DMS153 treated with DMSO at 0.1 percent for 48 hours (cell line): ENCODE results near the gene MECP2.
A peak's percentile ranks its signal among the peaks of the same experiment; 100 is the strongest.
"Not testable (repeated sequence)": the region's sequence is repeated elsewhere in the genome, so short reads cannot be mapped to it uniquely, and the experiment has no call there.

Source experiments
- DNase-seq: peaks from one replicate; lab custom pipeline; 2025; ENCODE audit not compliant: unreplicated experiment; lab: John Stamatoyannopoulos, UW

MECP2 gene

GRCh38 chrX:153995504-153995903 is 102.0 kb downstream of the MECP2 start:
- DNase-seq, result no peak

- DNase-seq, result not testable (repeated sequence)
Measured at GRCh38 chrX:153994398-153994797, 103.1 kb downstream of the MECP2 start.

DNA sequence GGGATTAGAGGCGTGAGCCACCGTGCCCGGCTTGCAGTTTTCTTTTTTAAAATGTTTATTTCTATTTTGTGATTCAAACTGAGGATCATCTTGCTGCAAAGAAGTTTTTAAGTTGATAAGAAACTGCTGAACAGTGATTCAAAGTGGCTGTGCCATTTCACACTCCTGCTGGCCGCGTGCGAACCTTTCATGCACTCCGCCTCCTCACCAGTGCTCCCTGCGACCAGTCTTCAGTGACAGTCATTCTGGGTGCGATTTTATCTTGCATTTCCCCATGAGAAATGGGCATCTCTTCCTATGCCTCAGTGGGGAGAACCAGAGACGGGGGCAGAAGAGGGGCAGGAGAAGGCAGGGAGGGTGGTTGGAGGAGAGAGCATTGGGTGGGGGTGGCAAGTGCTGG is 103.5 kb downstream of the MECP2 start:
- no peak for DNase-seq

GRCh38 chrX:153993079-153993478 is 104.4 kb downstream of the MECP2 start:
- no peak for DNase-seq

DNA sequence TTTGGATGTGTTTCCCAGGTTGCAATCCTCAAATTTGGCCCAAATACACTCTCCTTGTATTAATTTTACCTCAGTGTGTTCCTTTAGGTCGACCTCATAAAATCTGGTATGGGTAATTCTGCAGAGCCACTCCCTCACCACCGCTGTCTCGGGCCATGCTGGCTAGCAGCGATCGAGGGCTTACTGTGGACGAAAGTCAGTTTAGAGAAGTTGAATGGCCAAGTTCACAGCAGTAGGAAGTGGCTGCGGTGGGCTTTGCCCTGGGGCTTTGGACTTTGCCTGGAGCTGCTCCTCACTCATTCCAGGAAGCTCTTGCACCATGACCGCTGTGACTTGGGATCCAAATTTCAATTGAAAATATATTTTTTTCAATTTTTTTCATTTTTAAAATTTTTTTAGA is 105.3 kb downstream of the MECP2 start:
- no peak for DNase-seq

DNA sequence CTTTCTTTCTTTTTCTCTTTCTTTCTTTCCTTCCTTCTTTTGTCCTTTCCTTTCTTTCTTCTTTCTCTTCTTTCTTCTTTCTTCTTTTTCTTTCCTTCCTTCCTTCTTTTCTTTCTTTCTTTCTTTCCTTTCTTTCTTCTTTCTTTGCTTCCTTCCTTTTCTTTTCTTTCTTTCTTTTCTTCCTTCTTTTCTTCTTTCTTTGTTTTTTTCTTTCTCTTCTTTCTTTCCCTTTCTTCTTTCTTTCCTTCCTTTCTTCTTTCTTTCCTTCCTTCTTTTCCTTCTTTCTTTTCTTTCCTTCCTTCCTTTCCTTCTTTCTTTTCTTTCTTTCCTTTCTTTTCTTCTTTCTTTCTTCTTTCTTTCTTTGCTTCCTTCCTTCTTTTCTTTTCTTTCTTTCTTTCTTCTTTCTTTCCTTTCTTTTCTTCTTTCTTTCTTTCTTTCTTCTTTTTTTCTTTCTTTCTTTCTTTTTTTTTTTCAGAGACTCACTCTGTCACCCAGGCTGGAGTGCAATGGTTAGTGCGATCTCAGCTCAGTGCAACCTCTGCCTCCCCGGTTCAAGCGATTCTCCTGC is 106.4 kb downstream of the MECP2 start:
- DNase-seq, result no peak

DNA sequence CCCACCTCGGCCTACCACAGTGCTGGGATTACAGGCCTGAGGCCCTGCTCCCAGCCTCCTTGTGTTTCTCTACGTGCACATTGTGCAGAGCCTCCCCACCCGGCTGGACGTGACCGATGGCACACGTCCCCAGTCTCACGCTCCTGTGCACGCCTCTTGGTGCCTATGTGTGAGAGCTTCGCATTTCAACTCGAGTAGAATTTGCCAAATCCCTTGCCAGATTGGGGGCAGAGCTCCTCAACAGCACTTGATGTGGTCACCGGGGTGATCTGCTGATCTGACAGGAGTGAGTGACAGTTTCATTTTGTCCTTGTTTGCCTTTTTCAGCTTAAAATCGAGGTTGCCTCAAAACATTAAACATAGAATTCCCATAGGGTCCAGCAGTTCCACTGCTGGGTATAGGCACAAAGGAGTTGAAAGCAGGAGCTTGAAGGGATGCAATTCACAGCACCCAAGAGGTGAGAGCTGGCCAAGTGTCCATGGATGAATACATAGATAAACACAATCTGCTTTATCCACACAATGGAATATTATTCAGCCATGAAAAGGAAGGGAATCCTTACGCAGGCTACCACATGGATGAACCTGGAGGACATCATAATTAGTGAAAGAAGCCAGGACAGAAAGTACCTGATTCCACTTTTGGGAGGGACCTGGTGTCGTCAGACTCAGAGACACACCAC is 107.4 kb downstream of the MECP2 start:
- no peak for DNase-seq

DNA sequence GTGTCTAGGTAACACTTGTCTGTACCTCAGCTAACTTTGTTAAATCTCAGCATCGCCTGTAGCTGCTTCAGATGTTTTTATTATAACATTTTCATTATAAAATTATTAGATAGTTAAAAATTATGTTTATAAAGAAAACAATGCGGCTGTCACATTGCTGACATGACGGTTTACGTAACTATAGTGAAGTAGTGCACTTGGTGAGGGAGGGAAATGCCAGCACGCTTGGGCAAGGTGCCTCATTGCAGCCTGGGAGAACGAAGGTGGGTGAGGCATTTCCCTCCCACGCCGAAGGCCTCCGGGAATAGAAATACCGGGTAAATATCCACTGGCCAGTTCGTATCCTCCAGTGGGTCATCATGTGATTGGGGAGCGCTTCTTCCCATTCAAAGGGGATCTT is 109.0 kb downstream of the MECP2 start:
- DNase-seq, result no peak

GRCh38 chrX:153984351-153985178 is 113.0 kb downstream of the MECP2 start:
- no peak for DNase-seq

DNA sequence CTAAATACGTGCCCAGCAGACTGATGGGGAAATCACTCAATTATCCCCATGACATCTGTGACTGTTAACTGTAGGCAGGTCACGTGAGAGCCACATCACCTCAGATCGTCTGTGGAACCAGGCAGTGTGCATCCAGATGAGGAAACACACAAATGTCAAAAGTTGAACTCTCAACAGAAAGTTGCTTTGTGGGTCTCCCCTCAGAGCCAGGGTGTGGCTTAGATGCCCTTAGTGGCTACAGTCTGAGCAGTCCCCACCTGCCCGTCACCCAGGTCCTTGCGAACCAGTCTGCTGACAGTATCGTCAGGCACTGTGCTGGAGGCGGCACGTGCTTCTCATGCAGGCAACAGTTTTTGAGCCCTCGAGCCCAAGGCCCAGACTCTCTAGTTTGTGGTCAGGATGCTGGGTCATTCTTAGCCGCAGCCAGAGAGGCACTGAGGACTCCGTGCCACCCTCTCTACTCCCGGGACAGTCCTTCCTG is 114.2 kb downstream of the MECP2 start:
- no peak for DNase-seq

DNA sequence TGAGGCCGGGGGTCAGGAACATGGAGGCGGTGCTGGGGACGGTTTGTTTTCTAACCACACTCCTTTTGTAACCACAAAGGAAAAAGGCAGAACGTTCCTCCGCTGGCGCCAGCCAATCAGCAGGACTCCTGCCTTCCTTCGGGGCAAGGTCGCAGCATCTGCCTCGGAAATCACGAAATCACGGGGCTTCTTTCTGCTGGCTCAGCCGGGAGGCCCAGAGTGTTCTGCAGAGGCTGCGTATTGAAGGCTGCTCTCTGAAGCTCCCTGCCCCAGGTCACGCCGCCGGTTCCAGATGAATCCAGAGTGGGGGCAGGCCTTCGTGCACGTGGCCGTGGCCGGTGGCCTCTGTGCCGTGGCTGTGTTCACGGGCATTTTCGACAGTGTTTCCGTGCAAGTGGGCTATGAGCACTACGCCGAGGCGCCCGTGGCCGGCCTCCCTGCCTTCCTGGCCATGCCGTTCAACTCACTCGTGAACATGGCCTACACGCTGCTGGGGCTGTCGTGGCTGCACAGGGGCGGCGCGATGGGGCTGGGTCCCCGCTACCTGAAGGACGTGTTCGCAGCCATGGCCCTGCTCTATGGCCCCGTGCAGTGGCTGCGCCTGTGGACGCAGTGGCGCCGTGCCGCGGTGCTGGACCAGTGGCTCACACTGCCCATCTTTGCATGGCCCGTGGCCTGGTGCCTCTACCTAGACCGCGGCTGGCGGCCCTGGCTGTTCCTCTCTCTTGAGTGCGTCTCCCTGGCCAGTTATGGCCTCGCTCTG is 115.6 kb downstream of the MECP2 start:
- no peak for DNase-seq

DNA sequence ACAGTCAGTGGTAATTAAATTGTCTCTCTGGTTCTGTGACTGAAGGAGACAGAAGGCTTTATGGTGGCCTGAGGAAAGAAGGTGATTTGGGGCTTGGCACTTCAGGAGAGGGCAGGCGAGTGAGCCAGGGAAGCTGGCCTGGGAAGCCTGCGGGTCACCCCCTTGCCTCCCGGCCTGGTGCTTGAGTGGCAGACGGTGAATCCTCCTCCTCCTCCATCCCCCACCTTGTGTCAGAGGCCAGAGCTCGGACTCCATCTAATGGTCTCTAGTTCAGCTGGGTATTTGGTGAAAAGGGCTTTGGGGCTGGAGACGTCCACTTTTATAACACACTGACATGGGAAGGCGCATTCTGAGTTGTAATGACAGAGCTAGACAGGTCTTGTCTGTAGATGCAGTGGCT is 116.3 kb downstream of the MECP2 start:
- no peak for DNase-seq

DNA sequence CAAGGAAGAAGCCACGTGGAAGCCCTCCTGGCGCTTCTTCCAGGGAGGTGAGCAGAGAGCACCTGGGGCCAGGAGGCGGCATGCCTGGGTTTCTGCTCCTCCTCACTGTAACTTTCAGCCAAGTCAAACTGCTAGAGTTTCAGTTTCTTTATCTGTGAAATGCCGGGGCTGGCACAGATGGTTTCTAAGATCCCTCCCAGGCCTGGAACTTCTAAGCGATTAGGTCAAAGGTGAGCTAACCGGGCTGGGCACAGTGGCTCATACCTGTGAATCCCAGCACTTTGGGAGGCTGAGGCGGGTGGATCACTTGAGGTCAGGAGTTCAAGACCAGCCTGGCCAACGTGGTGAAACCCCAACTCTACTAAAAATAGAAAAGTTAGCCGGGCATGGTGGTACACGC is 117.1 kb downstream of the MECP2 start:
- DNase-seq, result not testable (repeated sequence)

GRCh38 chrX:153974726-153975286 is 122.7 kb downstream of the MECP2 start:
- no peak for DNase-seq

GRCh38 chrX:153974003-153974725 is 123.4 kb downstream of the MECP2 start:
- no peak for DNase-seq

- DNase-seq, result peak; percentile 43
Measured at GRCh38 chrX:153973127-153974002, 124.2 kb downstream of the MECP2 start.

DNA sequence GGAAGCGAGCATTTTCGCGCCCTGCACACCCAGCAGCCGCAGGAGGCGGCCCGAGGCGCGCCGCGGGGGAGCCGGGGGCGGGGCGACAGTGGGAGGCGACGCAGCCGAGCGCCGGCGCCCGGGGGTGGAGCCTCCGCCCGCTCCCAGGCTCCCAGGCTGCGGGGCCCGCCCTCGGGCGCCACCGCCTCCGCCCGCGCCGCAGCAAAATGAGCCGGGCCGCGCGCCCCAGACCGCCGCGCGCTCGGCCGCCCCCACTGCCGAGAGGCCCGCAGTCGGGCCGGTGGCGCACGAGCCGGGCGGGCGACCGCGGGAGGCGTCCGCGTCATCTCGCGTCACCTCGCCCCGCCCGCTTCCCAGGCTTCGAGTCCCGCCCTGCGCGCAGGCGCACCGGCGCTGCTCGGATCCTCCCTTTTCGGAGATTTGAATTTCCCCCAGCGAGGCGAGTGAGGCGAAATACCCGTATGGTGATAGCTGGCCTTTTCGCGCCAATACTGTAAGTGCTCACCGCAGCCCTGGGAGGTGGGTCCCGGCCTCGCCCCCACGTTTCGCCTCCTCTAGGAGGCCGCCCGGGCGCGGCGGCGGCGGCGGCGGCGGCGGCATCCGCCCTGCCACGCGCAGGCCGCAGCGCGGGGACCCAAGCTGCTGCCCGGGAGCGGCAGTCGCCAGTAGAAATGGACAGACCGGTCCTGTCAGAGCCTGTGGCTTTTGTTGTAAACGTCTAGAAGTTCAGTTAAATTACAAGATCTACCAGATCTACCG is 125.0 kb downstream of the MECP2 start, which contains the start of gene TMEM187:
TSS of gene TMEM187 (plus strand) at position 387 of the 759 bp plus-strand sequence. CDS start 9,309 bp downstream, outside the sequence.
- peak; percentile 90 for DNase-seq
